HG02588 (cell line): ENCODE measurements around the gene RPTOR.
A peak's percentile ranks its signal among the peaks of the same experiment; 100 is the strongest.

Experiments
- ATAC-seq: cut with Tn5 transposase; IDR thresholded peaks from one replicate; pipeline ENCODE4 v1.9.1; 2021; ENCODE audit warnings: mild to moderate bottlenecking, moderate library complexity; ENCODE audit not compliant: unreplicated experiment

RPTOR gene

DNA sequence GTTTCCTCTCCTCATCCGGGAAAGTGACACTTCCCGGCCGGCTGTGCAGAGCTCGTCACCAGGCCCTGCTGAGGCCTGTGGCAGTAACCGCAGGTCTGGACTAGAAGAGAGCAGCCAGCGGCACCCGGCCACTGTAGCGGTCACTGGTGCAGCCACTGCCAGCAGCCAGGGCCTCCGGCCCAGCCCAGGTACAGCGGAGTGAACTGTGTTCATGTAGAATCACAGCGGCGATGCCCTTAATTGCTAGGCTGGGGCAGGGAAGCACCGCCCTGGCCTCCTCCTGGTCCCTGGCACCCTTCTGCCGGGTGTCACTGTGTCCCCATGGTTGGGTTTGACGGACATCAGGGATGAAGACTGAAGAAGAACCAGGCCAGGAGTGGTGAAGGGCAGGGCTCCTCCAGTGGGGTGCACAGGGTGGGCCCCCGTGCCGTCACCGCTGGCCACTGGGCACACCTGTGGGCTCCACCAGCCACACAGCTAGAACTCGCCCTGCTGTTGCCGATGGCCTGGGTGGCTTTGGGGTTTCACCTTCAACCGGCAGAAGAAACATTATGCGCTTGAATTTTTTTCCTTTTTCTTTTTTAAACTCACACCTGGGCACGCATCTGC is 281.8 kb downstream of the RPTOR start:
- no peak for ATAC-seq

DNA sequence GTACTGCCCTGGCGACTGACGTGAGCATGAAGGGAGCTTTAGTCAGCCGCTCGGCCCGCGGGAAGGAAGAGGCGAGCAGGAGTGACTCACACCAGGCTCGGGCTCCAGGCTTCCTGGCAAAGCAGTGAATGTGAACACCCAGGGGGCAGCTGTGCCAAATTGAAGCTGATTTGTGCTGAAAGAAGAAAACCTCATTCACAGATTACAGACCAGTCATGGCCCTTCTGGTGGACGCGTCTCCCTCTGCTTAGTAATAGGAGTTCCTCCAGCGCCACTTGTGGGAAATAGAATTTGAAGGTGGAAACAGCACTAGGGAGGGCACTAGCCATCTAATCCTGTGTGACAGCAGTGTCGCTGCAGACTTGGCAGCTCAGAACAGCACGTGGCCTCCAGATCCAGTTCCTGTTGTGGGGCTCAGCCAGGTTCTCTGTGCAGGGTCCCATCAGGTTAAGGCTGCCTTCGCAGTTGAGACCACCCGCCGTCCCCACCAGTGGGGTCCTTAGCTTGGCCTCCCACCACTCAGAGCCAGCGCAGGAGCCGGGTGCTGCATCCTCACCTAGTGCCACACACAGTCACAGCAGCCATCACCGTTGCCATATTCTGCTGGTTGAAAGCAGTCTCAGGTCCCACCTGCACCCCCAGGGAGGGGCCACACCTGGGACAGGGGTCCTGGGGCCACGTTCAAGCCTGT is 282.5 kb downstream of the RPTOR start:
- ATAC-seq = no peak

DNA sequence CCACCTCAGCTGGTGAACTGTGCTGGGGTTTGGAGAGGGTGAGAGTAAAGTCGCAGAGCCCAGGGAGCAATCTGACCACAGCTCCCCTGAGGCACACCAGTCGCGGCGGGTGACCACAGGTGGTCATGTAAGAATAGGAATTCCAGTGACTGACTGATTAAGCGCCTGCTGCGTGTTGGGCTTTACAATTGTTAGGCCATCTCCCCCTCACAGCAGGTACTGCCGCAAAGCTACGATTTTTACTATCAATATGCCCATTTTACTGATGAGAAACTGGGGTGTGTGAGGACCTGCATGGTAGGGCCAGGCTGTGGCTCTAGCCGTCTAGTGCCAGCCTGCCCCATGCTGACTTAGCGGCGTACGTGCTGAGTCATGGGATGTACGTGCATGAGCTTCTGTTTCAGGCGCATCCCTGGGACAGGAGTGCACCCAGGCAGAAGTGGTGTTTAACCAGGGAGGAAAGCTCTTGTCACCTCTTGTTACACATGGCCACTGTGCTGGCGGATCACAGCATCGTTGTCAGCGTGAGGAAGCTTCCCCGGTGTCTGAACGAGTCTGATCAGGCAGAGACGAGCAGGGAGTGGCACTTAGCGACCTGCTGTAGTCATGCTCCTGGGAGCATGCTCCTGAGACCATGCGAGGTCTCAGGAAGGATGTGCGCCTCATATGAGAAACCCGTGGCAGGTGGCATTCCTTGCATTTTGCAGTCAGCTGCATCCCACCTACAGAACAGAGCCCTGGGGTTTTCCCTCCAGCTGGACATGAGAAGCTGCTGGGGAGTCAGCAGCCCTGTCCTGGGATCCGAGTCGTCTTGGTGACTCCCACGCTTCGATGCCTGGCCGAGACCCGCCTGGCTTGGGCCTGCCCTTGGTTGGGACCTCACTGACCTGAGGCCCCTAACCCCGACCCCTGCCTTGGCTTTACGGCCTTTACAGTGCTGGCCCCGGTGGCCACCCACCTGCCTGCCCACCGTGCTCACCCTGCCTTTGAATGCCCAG is 283.3 kb downstream of the RPTOR start:
- no peak for ATAC-seq

DNA sequence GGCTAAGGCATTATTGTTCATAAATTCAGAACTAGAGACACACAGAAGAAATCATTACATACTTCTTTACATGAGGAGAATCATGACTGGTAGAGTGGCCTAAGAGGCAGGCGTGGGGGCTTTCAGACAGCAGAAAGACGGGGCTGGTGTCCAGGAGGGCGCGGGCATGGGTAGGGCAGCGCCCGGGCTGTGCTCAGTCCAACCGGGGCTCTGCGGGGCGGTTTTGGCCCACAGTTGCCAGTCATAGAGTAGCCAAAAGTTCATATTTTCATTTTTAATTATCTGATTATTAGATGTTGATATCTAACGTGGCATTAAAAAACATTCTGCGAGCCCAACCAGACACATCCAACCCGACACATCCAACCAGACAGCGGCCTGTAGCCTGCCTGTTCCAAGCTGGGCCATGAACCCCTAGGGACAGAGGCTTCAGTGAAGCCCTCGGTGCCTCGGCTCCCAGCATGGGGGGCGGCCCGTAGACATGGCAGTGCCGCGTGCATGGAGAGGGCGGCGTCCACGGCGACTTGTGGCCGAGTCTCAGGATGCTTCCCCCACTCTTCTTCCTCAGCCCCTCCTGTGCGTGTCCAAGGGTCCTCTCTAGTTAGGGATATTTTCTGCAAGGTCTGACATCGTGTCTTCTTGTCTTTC is 284.7 kb downstream of the RPTOR start:
- ATAC-seq = no peak

DNA sequence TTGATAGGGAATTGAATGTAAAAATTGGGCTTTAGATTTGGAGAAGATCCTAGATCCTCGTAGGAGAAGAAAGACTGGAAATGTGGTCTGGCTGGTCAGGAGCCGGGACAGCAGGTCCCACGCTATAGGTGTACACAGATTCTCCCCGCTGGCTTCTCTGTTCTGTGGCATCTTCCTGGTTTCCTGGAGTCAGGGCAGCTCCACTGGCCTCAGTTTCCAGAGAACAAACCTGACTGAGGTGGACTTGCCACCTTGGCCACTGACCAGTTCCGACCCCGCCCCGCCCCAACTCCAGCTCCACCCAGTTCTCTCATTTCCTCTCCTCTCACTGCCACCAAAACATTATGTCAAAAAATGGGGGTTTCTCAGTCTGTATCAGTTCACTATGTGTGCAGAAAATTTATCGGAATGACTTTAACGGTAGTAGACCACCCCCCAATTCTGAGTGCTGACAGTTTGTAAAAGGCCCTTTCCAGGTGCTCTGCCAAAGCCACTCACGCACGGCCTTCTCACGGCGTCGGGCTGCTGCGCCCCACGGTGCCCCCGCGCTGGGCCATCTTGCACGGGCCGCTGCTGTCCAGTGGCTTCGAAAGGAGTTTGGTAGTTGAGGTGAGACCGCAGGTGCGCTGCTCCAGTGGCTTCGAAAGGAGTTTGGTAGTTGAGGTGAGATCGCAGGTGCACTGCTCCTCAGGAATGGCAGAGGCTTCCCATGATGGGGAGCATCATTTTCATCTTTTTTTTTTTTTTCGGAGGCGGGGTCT is 285.6 kb downstream of the RPTOR start:
- ATAC-seq = no peak

DNA sequence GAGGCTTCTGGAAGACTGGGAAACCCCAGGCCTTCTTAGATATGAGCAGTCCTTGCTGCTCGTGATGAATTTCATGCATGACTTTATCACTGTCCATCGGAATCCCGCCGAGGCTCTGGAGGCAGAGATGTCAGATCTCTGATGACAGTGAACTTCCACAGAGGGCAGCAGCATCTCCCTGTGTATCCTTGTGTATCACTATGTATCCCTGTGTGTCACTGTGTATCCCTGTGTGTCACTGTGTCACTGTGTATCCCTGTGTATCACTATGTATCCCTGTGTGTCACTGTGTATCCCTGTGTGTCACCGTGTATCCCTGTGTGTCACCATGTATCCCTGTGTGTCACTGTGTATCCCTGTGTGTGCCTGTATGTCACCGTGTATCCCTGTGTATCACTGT is 286.9 kb downstream of the RPTOR start:
- ATAC-seq = no peak

DNA sequence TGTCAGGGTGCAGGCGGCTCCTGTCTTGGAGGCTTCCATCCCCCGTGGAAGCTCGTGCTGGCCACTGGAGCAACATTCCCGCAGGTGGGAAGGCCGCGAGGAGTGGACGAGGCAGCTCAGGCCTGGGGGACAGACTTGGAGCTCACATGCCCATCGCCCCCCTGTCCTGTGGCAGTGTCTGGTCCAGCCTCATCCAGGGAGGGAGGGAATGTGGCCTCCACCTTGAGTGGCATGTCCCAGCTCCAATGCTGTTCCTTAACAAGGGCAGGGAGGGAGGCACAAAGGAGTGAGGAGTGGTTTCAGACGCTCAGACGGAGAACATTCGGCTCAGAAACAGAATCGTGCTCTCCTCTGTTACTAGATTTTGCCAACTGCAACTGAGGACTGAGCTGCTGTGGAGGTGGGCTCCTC is 287.6 kb downstream of the RPTOR start:
- no peak for ATAC-seq

DNA sequence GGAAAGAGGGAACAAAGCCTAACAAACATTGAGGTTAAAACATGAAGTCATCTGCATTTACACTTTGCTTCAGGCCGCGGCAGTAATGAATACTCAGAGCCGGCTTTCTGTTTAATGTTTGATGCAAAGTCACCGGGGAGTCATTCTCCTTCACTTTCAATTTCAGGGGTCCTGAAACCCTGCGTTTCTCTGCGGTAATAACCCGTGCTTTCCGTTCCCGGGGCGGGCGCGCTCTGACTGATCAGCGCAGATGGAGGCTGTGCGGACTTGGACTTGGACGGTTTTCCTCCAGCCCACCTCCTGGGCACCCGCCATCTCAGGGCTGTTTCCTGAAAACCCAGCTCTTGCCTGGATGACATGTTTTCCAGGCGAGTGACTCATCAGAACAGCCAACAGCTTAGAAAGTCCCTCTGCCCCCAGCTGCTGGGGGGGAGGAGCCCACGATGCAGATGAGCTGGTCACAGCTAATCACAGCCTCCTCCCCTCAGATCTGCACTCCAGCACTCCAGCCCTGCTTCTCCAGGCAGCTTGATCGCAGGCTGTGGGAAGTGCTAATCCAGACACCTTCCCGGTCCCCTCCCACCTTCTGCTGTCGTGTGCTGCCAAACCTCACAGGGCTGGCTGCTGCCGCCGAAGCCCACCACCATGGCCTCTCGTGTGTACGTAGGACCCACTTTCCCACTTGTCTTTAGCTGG is 288.4 kb downstream of the RPTOR start:
- peak; percentile 64 for ATAC-seq

DNA sequence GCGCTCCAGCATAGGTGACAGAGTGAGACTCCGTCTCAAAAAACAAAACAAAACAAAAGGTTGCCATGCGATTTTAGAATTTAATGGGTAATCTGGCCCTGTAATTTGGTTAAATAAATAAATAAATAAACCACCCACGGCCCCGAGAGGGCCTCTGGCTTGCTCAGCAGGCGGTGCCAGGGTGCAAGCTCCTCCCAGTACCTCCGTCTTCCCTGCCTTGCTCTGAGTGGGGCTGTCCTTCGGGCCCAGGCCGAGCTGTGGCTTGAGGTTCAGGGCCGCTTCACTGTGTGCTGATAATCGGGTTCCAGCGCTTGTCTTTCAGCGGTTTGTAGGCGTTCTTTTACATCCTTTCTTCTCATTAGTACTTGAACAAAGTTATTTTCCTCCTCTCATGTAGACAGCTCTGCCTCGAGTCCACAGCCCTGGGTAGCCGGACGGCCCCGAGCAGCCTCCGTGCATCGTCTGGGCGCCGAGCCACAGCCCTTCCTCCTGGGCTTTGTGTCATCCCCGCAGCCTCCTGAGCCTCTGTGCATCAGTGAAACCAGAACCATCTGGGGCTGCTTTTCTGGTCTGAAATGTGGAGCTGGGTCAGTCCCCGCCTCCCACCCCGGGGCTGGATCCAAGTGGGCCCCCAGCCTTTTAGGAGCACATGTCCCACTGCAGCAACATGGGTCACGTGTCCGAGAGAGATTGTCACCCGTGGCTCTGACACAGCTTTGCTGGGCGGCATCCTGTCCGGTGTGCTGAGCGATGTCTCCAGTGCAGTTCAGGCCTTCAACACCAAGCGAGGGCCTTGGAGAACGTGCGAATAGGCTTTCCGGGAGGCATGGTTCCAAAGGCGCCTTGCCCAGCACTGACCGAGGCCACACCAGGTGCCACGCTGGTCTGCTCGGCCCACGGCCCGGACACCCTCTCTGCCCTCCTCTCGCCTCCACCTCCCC is 289.6 kb downstream of the RPTOR start:
- ATAC-seq = no peak

DNA sequence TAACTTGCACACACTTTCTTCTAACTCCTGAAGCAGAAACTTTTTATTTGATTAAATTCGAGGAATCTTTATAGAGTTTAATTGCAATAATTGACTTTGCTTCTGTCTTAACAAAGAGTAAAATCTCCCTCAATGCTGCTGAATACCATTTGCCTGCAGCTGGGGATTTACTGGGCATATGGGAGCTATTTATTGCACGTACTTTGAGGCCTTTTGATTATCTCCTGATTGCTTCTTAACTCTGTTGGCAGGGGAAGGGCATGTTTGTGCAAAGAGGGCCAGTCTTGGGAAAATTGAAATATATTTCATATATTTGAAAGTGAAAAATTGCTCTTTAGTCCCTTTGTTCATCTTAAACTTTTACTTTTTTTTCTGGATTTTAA is 290.2 kb downstream of the RPTOR start:
- ATAC-seq = no peak

DNA sequence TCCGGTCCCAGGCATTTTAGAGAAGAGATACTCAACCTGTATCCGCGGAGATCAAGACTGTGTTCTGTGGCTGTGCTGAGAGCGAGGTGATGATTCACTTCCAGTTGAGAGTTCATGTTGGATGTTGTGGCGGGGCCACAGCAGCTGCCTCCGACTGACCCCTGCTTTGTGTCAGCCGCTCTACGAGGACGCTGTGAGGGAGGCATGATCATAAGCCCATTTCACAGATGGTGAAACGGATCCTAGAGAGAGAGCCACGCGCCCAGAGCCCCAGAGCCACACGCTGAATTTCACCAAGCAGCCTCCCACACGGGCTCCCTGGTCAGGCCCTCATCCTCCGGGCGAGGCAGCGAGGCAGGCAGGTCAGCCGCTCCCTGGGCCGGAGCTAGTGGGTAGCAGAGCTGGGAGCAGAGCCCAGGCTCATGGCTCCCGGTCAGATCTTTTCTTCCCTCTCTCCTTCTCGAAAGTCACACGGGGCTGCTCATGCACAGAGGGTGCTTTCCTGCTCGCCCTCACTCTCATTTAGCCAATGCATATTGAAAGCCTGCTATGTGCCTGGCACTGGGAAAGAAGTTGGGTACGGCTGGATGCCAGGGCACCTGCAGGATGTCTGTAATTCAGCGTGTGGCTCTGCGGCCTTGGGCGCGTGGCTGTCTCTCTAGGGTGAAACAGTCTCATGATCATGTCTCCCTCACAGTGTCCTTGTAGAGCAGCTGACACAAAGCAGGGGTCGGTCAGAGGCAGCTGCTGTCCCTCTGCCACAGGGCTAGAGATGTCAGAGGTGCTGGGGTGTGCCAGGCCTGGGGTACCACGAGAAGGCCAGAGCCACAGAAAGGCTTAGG is 291.4 kb downstream of the RPTOR start:
- no peak for ATAC-seq

DNA sequence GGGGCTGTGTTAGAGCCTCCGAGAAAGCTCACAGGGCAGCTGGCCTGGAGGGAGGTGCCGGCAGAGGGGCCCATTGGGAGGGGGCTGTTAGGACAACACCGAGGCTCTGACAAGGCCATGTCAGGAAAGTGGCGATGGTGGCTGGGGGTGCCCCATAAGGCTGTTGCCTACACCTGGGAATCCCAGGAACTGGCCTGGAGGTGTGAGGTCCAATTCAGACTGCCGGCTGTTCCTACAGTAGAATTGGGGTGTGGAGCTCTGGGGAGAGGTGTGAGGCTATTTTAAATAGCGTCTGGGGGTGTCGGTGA is 292.0 kb downstream of the RPTOR start:
- ATAC-seq = no peak

DNA sequence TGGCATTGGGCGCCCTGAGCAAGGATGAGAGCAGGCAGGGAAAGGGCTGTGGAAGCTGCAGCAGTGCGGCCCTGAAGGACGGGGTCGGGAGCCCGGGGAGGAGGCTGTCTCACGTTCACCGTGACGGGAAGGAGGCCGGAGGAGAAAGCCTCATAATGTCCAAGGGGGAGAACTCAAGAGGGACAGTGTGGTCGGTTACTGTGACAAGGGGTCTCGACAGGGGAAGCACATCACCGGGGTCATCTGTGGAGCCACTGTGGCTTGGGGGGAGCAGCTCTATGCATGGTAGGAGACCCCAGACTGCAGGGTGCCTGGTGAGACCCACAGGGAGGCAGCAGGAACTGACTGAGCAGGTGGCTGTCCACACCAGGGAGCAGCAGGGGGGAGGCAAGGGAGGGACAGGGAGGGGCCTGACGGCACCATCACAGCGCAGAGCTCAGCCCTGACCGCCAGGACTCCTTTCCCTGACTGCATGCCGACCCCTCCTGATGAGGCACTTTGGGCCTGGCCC is 292.4 kb downstream of the RPTOR start:
- no peak for ATAC-seq

DNA sequence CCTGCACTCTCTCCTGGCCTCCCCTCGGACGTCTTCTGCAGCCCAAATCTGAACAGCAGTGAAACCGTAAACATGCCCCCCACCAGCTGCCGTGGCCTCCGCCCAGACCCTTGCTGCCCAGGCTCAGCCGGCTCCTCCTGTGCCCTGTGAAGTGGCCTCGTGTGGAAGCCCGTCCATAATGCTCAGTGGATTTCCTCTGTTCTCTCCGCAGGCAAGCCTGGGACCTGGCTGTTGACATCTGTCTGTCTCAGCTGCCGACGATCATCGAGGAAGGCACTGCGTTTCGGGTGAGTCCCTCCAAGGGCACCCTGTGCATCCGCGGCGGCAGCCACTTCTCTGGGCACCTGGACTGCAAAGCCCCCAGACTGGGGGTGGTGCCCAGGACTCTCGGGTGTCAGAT is 293.1 kb downstream of the RPTOR start:
- no peak for ATAC-seq

DNA sequence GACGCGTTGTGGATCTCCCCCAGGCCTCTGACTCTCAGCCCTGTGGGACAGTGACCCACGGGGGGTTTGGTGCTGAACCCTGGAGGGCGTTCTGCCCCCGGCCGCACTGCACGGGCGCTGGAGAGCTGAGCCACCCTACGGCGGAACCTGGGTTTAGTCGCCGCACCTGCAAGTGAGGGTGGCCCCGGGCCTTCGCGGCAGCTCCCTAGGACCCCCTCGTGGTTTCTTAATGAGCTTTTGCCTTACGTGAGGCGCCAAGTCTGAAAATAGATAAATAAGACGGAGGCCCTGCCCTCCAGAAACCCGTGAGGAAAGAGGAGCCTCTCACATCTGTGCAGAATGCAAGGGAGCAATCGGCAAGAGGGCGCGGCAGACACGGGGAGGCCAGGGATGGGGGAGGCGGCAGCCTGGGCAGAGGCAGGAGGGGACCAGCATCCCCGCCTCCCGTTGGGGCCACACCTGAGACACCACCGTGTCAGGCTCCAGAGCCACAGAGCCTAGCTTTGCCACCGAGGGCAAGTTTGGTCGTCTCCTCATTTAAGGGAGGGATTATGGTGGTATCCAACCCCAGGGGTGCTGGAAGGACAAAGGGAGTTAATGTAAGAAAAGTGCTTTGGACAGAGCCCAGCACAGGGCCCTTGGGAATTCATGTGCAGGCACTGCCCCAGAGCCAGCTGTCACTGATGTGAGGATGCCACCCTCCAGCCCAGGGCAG is 293.8 kb downstream of the RPTOR start:
- ATAC-seq = no peak

DNA sequence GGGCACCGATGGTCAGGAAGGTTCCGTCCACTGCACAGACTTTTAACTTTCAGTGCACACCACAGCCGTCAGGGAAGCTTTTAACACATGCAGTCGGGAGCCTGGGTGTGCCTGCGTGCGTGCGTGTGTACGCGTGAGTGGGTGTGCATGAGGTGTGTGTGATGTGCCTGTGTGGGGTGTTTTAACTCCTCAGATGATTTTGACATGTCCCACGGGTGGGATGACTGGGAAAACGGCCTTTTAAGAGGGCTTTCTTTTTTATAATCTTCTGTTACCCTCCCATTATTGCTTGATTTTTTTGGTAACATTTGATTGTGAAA is 294.3 kb downstream of the RPTOR start:
- no peak for ATAC-seq

DNA sequence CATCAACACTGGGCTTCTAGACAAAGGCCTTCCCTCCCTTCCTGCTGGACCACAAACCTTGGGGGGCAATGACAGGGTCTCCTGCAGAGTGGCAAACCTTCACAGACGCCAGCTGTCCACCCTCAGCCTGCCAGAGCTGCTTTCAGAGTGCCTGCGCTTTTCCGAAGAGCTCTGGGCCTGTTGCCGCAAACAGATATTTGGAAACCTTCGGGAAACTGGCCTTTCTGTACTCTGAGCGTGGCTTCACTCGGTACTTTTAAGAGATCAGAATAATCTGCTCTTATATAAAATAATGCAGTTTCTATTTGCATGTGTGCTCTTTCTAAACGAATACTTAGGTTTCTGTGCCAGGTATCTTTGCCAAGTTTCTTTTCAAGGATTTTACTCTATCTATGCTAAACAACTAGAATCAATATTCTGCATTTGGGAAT is 294.9 kb downstream of the RPTOR start:
- no peak for ATAC-seq
